ENCODE measurements around the gene PTPRD. TPM values are rescaled to one million over a fixed set of nuclear protein-coding genes. Genes with fewer than 3 reads are reported as not detected.

Gene PTPRD
- total RNA-seq, 2 experiments from 2014 or later, result 0.03 TPM; not detected in 1

GRCh38 chr9:10108815-10109214 lies 504.0 kb downstream of the PTPRD start:
- Histone ChIP-seq H3K27ac (ENCODE audit: low read depth, low read length, poor library complexity, severe bottlenecking) (no peak overlapping the region), H3K4me3 (ENCODE audit: low read depth, low read length, poor library complexity, severe bottlenecking) (no peak overlapping the region), H3K9me3 (ENCODE audit: low read length) (no peaks in the 10 kb centered on the region), H3K36me3 (ENCODE audit: insufficient read depth, low read length) (no peaks in the 10 kb centered on the region), H3K4me1 (ENCODE audit: insufficient read depth, low read length, poor library complexity, severe bottlenecking) (no peaks in the 10 kb centered on the region), H3K4me2 (ENCODE audit: low read length) (no peak overlapping the region), H3K79me2 (ENCODE audit: insufficient read depth, low read depth, low read length) (no peaks in the 10 kb centered on the region), H3K9me2 (ENCODE audit: insufficient read depth, low read length) (no peaks in the 10 kb centered on the region), H4K20me1 (ENCODE audit: insufficient read depth, low read length) (no peaks in the 10 kb centered on the region), H2AFZ (ENCODE audit: low read length) (no peak overlapping the region)
- POLR2A ChIA-PET, result interaction anchor here (0.7 kb wide), 2 partner anchors 40 to 192 kb away, joined by 4 read pairs; no protein-coding TSS in a partner anchor
- intact Hi-C loops (cut with micrococcal nuclease; ENCODE audit: unreplicated experiment), result no loop called here
- BruUV-seq (replicated peaks), result no TSS peak
- TF ChIP-seq, protein P1, sequence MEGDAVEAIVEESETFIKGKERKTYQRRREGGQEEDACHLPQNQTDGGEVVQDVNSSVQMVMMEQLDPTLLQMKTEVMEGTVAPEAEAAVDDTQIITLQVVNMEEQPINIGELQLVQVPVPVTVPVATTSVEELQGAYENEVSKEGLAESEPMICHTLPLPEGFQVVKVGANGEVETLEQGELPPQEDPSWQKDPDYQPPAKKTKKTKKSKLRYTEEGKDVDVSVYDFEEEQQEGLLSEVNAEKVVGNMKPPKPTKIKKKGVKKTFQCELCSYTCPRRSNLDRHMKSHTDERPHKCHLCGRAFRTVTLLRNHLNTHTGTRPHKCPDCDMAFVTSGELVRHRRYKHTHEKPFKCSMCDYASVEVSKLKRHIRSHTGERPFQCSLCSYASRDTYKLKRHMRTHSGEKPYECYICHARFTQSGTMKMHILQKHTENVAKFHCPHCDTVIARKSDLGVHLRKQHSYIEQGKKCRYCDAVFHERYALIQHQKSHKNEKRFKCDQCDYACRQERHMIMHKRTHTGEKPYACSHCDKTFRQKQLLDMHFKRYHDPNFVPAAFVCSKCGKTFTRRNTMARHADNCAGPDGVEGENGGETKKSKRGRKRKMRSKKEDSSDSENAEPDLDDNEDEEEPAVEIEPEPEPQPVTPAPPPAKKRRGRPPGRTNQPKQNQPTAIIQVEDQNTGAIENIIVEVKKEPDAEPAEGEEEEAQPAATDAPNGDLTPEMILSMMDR (conservative IDR thresholded peaks at IDR 0.05; ENCODE audit: low read length), result no peak
- no peak for TF ChIP-seq EZH2phosphoT487 (IDR thresholded peaks at IDR 0.05; ENCODE audit: borderline replicate concordance, low read depth, low read length)
- CTCF ChIA-PET (ENCODE audit: unreplicated experiment), result no interaction called here
- DNase-seq (ENCODE audit: low spot score), result no peak

DNA sequence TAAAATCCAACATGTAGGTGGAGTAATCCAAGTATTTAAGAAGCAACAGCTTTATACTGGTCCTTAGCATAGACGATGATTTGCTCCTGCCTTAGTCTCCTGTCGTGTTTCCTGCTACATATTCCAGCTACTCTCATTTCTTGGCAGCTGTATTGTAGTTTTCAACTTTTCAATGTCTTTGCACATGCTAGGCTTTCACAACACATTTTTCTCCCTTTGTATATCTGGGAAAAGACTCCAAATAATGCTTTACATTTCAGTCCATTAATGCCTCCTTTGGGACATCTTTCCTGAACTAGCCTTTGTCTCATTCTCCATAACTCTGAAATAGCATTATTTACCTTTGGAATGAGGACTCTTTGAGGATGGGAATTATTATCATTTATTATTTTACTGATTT lies 508.0 kb downstream of the PTPRD start:
- no peak for DNase-seq (ENCODE audit: low spot score)
- Histone ChIP-seq H3K4me1 (ENCODE audit: insufficient read depth, low read length, poor library complexity, severe bottlenecking) (no peaks in the 10 kb centered on the region), H3K79me2 (ENCODE audit: insufficient read depth, low read depth, low read length) (no peaks in the 10 kb centered on the region), H3K27ac (ENCODE audit: low read depth, low read length, poor library complexity, severe bottlenecking) (no peak overlapping the region), H2AFZ (ENCODE audit: low read length) (no peak overlapping the region), H3K4me3 (ENCODE audit: low read depth, low read length, poor library complexity, severe bottlenecking) (no peak overlapping the region), H3K9me3 (ENCODE audit: low read length) (no peaks in the 10 kb centered on the region), H3K9me2 (ENCODE audit: insufficient read depth, low read length) (no peaks in the 10 kb centered on the region), H3K4me2 (ENCODE audit: low read length) (no peak overlapping the region), H3K36me3 (ENCODE audit: insufficient read depth, low read length) (no peaks in the 10 kb centered on the region), H4K20me1 (ENCODE audit: insufficient read depth, low read length) (no peaks in the 10 kb centered on the region)
- no peak for TF ChIP-seq EZH2phosphoT487 (IDR thresholded peaks at IDR 0.05; ENCODE audit: borderline replicate concordance, low read depth, low read length)
- TF ChIP-seq, protein P1 (conservative IDR thresholded peaks at IDR 0.05; ENCODE audit: low read length), result no peak
- ChIA-PET CTCF (ENCODE audit: unreplicated experiment) (no interaction called here), POLR2A (no interaction called here)
- BruUV-seq (replicated peaks), result no TSS peak
- intact Hi-C loops (cut with micrococcal nuclease; ENCODE audit: unreplicated experiment), result no loop called here

- Histone ChIP-seq H3K27ac (ENCODE audit: low read depth, low read length, poor library complexity, severe bottlenecking) (no peak overlapping the region), H3K9me3 (ENCODE audit: low read length) (no peaks in the 10 kb centered on the region), H3K4me2 (ENCODE audit: low read length) (no peak overlapping the region), H3K9me2 (ENCODE audit: insufficient read depth, low read length) (no peaks in the 10 kb centered on the region), H3K4me1 (ENCODE audit: insufficient read depth, low read length, poor library complexity, severe bottlenecking) (no peaks in the 10 kb centered on the region), H3K36me3 (ENCODE audit: insufficient read depth, low read length) (no peaks in the 10 kb centered on the region), H2AFZ (ENCODE audit: low read length) (no peak overlapping the region), H3K4me3 (ENCODE audit: low read depth, low read length, poor library complexity, severe bottlenecking) (no peak overlapping the region), H4K20me1 (ENCODE audit: insufficient read depth, low read length) (no peaks in the 10 kb centered on the region), H3K79me2 (ENCODE audit: insufficient read depth, low read depth, low read length) (no peaks in the 10 kb centered on the region)
- no peak for DNase-seq (ENCODE audit: low spot score)
- BruUV-seq (replicated peaks), result no TSS peak
- TF ChIP-seq, protein P1 (conservative IDR thresholded peaks at IDR 0.05; ENCODE audit: low read length), result no peak
- no peak for TF ChIP-seq EZH2phosphoT487 (IDR thresholded peaks at IDR 0.05; ENCODE audit: borderline replicate concordance, low read depth, low read length)
- CTCF ChIA-PET (ENCODE audit: unreplicated experiment), result no interaction called here
- POLR2A ChIA-PET, result no interaction called here
- intact Hi-C loops (cut with micrococcal nuclease; ENCODE audit: unreplicated experiment), result no loop called here
Observed at GRCh38 chr9:10095208-10095607, 517.6 kb downstream of the PTPRD start.

Measured in OCI-LY7 (cell line).